ENCODE results near the gene FAM110D.

The FAM110D gene

GRCh38 chr1:26168410-26169197 is 9.7 kb downstream of the FAM110D start, which contains the start of gene C1orf232:
Gene C1orf232 (minus strand): TSS chr1:26168963. CDS start chr1:26168499, 464 bp downstream.
- Histone ChIP-seq H3K9ac (ENCODE audit: low read length) (peak within 1 kb of the TSS; percentile 62), H3K27me3 (ENCODE audit: control insufficient read depth in 1 of 2, insufficient read depth in 2 of 2, low read length in 2 of 2) (no peaks in the 10 kb centered on the region), H3K27ac (ENCODE audit: low read depth, low read length) (peak within 1 kb of the TSS; percentile 61), H3K36me3 (ENCODE audit: insufficient read depth, low read length) (no peaks in the 10 kb centered on the region), H3K4me3 (ENCODE audit: low read depth in 1 of 2, low read length in 2 of 2) (peak within 1 kb of the TSS; percentile 57 to 87), H3K9me3 (ENCODE audit: low read length) (no peaks in the 10 kb centered on the region), H3K4me1 (ENCODE audit: insufficient read depth, low read length) (peaks cover 8% of the 10 kb centered on the region)

GRCh38 chr1:26169198-26169554 is 10.3 kb downstream of the FAM110D start:
- no peaks in the 10 kb centered on the region for H3K27me3 ChIP-seq (ENCODE audit: control insufficient read depth in 1 of 2, insufficient read depth in 2 of 2, low read length in 2 of 2)
- no peak overlapping the region for H3K27ac ChIP-seq (ENCODE audit: low read depth, low read length)
- no peaks in the 10 kb centered on the region for H3K36me3 ChIP-seq (ENCODE audit: insufficient read depth, low read length)
- peaks cover 8% of the 10 kb centered on the region for H3K4me1 ChIP-seq (ENCODE audit: insufficient read depth, low read length)
- H3K9me3 ChIP-seq (ENCODE audit: low read length) = no peaks in the 10 kb centered on the region
- H3K4me3 ChIP-seq (ENCODE audit: low read depth in 1 of 2, low read length in 2 of 2) = peak overlapping the region in 1 of 2 donors; percentile 87
- H3K9ac ChIP-seq (ENCODE audit: low read length) = no peak overlapping the region

GRCh38 chr1:26169669-26170471 is 11.0 kb downstream of the FAM110D start, which contains the start of gene ZNF593:
Gene ZNF593 (plus strand): TSS chr1:26169908. CDS start chr1:26169984, 76 bp downstream.
- H3K27ac ChIP-seq (ENCODE audit: low read depth, low read length) = peak within 1 kb of the TSS; percentile 61
- H3K9ac ChIP-seq (ENCODE audit: low read length) = peak within 1 kb of the TSS; percentile 62
- no peaks in the 10 kb centered on the region for H3K9me3 ChIP-seq (ENCODE audit: low read length)
- H3K4me3 ChIP-seq (ENCODE audit: low read depth in 1 of 2, low read length in 2 of 2) = peak within 1 kb of the TSS; percentile 57 to 87
- no peaks in the 10 kb centered on the region for H3K27me3 ChIP-seq (ENCODE audit: control insufficient read depth in 1 of 2, insufficient read depth in 2 of 2, low read length in 2 of 2)
- H3K4me1 ChIP-seq (ENCODE audit: insufficient read depth, low read length) = peaks cover 8% of the 10 kb centered on the region
- H3K36me3 ChIP-seq (ENCODE audit: insufficient read depth, low read length) = no peaks in the 10 kb centered on the region

DNA sequence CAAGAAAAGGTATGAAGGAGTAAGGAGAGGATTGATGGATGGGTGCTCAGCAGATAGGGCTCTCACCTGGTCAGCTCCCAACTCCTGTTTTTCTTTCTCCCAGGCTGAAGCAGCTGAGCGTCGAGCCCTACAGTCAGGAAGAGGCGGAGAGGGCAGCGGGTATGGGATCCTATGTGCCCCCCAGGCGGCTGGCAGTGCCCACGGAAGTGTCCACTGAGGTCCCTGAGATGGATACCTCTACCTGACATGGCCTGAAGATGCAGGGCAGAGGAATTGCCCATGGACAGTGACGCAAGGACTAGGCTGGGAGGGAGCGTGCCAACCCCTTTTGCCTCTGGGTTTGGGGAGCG is 11.6 kb downstream of the FAM110D start:
- H3K4me3 ChIP-seq (ENCODE audit: low read depth in 1 of 2, low read length in 2 of 2) = peak overlapping the region; percentile 57 to 87
- no peaks in the 10 kb centered on the region for H3K9me3 ChIP-seq (ENCODE audit: low read length)
- no peaks in the 10 kb centered on the region for H3K36me3 ChIP-seq (ENCODE audit: insufficient read depth, low read length)
- peak overlapping the region; percentile 61 for H3K27ac ChIP-seq (ENCODE audit: low read depth, low read length)
- H3K27me3 ChIP-seq (ENCODE audit: control insufficient read depth in 1 of 2, insufficient read depth in 2 of 2, low read length in 2 of 2) = no peaks in the 10 kb centered on the region
- peaks cover 8% of the 10 kb centered on the region for H3K4me1 ChIP-seq (ENCODE audit: insufficient read depth, low read length)
- H3K9ac ChIP-seq (ENCODE audit: low read length) = peak overlapping the region; percentile 62

- Histone ChIP-seq H3K27ac (ENCODE audit: low read depth, low read length) (no peak within 1 kb of the TSS), H3K27me3 (ENCODE audit: control insufficient read depth in 1 of 2, insufficient read depth in 2 of 2, low read length in 2 of 2) (no peaks in the 10 kb centered on the region), H3K9ac (ENCODE audit: low read length) (no peak within 1 kb of the TSS), H3K4me1 (ENCODE audit: insufficient read depth, low read length) (peaks cover 8% of the 10 kb centered on the region), H3K4me3 (ENCODE audit: low read depth in 1 of 2, low read length in 2 of 2) (peak within 1 kb of the TSS; percentile 57 to 87), H3K9me3 (ENCODE audit: low read length) (no peaks in the 10 kb centered on the region), H3K36me3 (ENCODE audit: insufficient read depth, low read length) (no peaks in the 10 kb centered on the region)
Measured at GRCh38 chr1:26171084-26172072, 12.5 kb downstream of the FAM110D start, which contains the start of gene ZNF593OS. Gene ZNF593OS (minus strand): TSS chr1:26171832. CDS start chr1:26171661, 171 bp downstream.

DNA sequence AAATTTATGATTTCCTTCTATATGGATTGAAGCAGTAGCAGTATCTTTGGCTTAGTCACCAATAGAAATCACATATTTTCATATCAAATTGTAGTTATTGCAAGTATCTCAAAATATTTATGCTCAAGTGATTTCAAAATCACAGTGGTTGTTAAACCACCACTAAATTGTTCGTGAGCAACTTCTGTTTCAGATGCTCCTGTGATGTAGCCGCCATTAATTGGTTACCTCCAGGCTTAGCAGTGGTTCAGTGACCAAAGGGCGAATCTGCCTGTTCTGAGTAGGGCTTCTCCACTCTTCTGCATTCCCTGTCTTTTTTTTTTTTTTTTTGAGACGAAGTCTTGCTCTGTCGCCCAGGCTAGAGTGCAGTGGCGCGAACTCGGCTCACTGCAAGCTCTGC is 16.5 kb downstream of the FAM110D start:
- Histone ChIP-seq H3K4me1 (ENCODE audit: insufficient read depth, low read length) (peaks cover 5% of the 10 kb centered on the region), H3K27me3 (ENCODE audit: control insufficient read depth in 1 of 2, insufficient read depth in 2 of 2, low read length in 2 of 2) (no peaks in the 10 kb centered on the region), H3K27ac (ENCODE audit: low read depth, low read length) (no peak overlapping the region), H3K9me3 (ENCODE audit: low read length) (no peaks in the 10 kb centered on the region), H3K36me3 (ENCODE audit: insufficient read depth, low read length) (no peaks in the 10 kb centered on the region), H3K4me3 (ENCODE audit: low read depth in 1 of 2, low read length in 2 of 2) (no peak overlapping the region), H3K9ac (ENCODE audit: low read length) (no peak overlapping the region)

DNA sequence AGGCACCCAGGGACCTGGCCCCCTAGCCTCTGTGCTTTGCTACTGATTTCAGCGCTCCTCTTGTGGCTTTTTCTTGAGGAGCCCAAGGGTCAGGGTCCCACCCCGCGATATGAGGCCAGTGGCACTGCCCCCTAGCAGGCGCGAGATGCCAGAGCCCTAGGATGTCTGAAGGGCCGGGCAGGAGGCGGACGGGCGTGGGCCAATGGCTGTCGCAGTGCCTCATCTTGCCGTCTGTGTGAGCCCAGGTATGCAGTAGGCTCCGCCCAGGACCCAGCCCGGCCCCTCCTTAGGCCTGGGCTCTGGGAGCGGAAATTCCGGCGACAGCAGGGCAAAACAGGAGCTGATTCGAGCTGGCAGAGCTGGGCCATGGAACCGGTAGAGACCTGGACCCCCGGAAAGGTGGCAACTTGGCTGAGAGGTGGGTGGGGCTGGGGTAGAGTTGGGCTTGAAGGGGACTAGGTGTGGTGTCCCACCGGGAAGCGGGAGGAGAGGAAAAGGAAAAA is 18.4 kb downstream of the FAM110D start, which contains the start of gene CNKSR1:
Gene CNKSR1, plus strand, starts transcription at position 310 of the 503 bp plus-strand sequence. Its CDS starts 57 bp downstream, at position 367.
- no peak within 1 kb of the TSS for H3K9ac ChIP-seq (ENCODE audit: low read length)
- H3K9me3 ChIP-seq (ENCODE audit: low read length) = no peaks in the 10 kb centered on the region
- no peak within 1 kb of the TSS for H3K4me3 ChIP-seq (ENCODE audit: low read depth in 1 of 2, low read length in 2 of 2)
- H3K27ac ChIP-seq (ENCODE audit: low read depth, low read length) = no peak within 1 kb of the TSS
- H3K4me1 ChIP-seq (ENCODE audit: insufficient read depth, low read length) = no peaks in the 10 kb centered on the region
- no peaks in the 10 kb centered on the region for H3K36me3 ChIP-seq (ENCODE audit: insufficient read depth, low read length)
- no peaks in the 10 kb centered on the region for H3K27me3 ChIP-seq (ENCODE audit: control insufficient read depth in 1 of 2, insufficient read depth in 2 of 2, low read length in 2 of 2)

GRCh38 chr1:26180010-26180506 is 21.2 kb downstream of the FAM110D start:
- Histone ChIP-seq H3K4me1 (ENCODE audit: insufficient read depth, low read length) (no peaks in the 10 kb centered on the region), H3K4me3 (ENCODE audit: low read depth in 1 of 2, low read length in 2 of 2) (no peak overlapping the region), H3K9me3 (ENCODE audit: low read length) (no peaks in the 10 kb centered on the region), H3K27ac (ENCODE audit: low read depth, low read length) (no peak overlapping the region), H3K9ac (ENCODE audit: low read length) (no peak overlapping the region), H3K27me3 (ENCODE audit: control insufficient read depth in 1 of 2, insufficient read depth in 2 of 2, low read length in 2 of 2) (no peaks in the 10 kb centered on the region), H3K36me3 (ENCODE audit: insufficient read depth, low read length) (no peaks in the 10 kb centered on the region)

DNA sequence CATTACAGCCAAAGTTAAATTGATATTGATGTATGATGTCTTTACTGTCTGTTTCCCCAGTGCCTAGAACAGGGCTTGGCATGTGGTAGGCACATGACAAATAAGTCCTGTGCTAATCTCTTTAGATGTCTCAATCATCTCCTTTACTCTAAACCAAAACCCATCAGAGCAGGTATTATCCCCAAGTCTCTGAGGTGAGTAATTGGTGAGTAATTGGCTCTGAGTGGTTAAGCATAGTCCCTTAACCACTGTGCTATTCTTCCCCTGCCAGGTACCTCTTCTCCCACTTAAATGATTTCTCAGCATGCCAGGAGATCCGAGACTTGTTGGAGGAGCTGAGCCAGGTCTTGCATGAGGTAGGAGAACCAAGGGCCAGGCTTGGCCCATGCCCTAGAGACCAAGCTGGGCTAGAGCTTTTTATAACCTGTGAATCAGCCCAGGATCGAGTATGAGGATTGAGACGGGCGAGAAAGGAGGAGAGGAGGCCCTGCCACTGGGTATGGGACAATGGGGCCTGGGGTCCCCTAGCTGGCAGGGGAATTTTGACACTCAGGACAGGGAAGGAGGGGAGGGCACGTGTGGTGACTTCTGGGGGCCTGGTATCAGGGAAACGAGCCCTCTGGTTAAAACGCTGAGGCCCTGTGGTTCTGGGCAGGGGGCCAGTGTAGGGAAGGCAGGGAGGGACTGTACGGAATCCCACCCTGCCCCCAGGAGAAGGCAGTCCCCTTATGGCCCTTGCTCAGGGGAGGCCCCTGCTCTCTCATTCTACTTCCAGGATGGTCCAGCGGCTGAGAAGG is 22.9 kb downstream of the FAM110D start:
- Histone ChIP-seq H3K36me3 (ENCODE audit: insufficient read depth, low read length) (no peaks in the 10 kb centered on the region), H3K9me3 (ENCODE audit: low read length) (no peaks in the 10 kb centered on the region), H3K4me3 (ENCODE audit: low read depth in 1 of 2, low read length in 2 of 2) (no peak overlapping the region), H3K4me1 (ENCODE audit: insufficient read depth, low read length) (no peaks in the 10 kb centered on the region), H3K27me3 (ENCODE audit: control insufficient read depth in 1 of 2, insufficient read depth in 2 of 2, low read length in 2 of 2) (no peaks in the 10 kb centered on the region), H3K9ac (ENCODE audit: low read length) (no peak overlapping the region), H3K27ac (ENCODE audit: low read depth, low read length) (no peak overlapping the region)

- H3K4me1 ChIP-seq (ENCODE audit: insufficient read depth, low read length) = no peaks in the 10 kb centered on the region
- no peaks in the 10 kb centered on the region for H3K27me3 ChIP-seq (ENCODE audit: control insufficient read depth in 1 of 2, insufficient read depth in 2 of 2, low read length in 2 of 2)
- no peaks in the 10 kb centered on the region for H3K9me3 ChIP-seq (ENCODE audit: low read length)
- no peak overlapping the region for H3K9ac ChIP-seq (ENCODE audit: low read length)
- H3K36me3 ChIP-seq (ENCODE audit: insufficient read depth, low read length) = no peaks in the 10 kb centered on the region
- no peak overlapping the region for H3K27ac ChIP-seq (ENCODE audit: low read depth, low read length)
- H3K4me3 ChIP-seq (ENCODE audit: low read depth in 1 of 2, low read length in 2 of 2) = no peak overlapping the region
Measured at GRCh38 chr1:26182383-26182696, 23.5 kb downstream of the FAM110D start.

Measured in muscle layer of colon (tissue), 2 donors.